Stimulated activated naive CD8-positive, alpha-beta T cell treated with anti-CD3 and anti-CD28 coated beads, Interleukin-15, amount 100 ng/mL, for 72 hours (primary cell): ENCODE measurements around the gene NUPR2.
"Not testable (repeated sequence)": the region's sequence is repeated elsewhere in the genome, so short reads cannot be mapped to it uniquely, and the experiment has no call there.

Experiments
- ATAC-seq: fragments of 150-1000 bp; cut with Tn5 transposase; 2 replicates; pipeline ENCODE4 v1.10.0; 2021; ENCODE audit warnings: mild to moderate bottlenecking, moderate library complexity
- DNase-seq, 2 donors: peaks; one replicate each; pipeline ENCODE4 v3.0.0; 2021 to 2022
- H3K27ac Mint-ChIP-seq, 2 donors: one replicate each; pipeline ENCODE4 v1.8.0; 2022; ENCODE audit warnings: mild to moderate bottlenecking in 2 of 2, mixed read lengths in 2 of 2, moderate library complexity in 2 of 2
- H3K27me3 Mint-ChIP-seq: one replicate; pipeline ENCODE4 v1.8.0; 2022; ENCODE audit warnings: mixed read lengths
- H3K4me1 Mint-ChIP-seq: one replicate; pipeline ENCODE4 v1.8.0; 2022; ENCODE audit warnings: mild to moderate bottlenecking, mixed read lengths
- H3K4me3 Mint-ChIP-seq, 2 donors: one replicate each; pipeline ENCODE4 v1.8.0; 2022; ENCODE audit warnings: mild to moderate bottlenecking in 2 of 2, mixed read lengths in 2 of 2, moderate library complexity in 1 of 2
- H3K9me3 Mint-ChIP-seq, 2 donors: one replicate each; pipeline ENCODE4 v1.8.0; 2022; ENCODE audit warnings: mixed read lengths in 2 of 2

Gene NUPR2, protein sequence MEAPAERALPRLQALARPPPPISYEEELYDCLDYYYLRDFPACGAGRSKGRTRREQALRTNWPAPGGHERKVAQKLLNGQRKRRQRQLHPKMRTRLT

DNA sequence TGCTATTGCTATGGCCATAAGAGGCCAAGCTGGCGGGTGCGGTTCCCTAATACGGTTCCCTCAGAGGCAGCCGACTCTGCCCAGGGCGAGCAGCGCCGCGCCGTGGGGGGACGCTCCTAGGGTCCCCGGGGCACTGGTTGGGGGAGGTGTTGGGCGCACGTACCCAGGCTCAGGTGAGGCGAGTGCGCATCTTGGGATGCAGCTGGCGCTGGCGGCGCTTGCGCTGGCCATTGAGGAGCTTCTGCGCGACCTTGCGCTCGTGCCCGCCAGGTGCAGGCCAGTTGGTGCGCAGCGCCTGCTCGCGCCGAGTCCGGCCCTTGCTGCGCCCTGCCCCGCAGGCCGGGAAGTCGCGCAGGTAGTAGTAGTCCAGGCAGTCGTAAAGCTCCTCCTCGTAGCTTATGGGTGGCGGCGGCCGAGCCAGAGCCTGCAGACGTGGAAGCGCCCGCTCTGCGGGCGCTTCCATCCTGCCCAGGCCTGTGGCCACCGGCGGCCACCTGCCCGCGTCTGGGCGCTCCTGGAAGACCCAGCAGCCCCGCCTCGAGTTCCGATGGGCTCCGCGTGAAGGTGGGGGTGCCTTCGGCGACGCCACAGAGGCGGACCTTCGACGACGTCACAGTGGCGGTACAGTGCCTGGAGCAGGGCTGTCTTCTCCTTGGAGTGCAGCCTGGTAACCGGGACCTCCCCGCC, at the start of gene NUPR2:
Gene NUPR2 (minus strand): TSS at position 566 of the 687 bp plus-strand sequence. CDS start 103 bp downstream, at position 463.
- peaks cover 4% of the 10 kb centered on the region for H3K4me1 Mint-ChIP-seq
- peaks cover 30% of the 10 kb centered on the region for H3K27me3 Mint-ChIP-seq
- no peak within 1 kb of the TSS for H3K27ac Mint-ChIP-seq
- H3K9me3 Mint-ChIP-seq: no peaks in the 10 kb centered on the region
- peak within 1 kb of the TSS; percentile 37 to 66 for H3K4me3 Mint-ChIP-seq
- DNase-seq: no peak
- ATAC-seq: peak; percentile 49

DNA sequence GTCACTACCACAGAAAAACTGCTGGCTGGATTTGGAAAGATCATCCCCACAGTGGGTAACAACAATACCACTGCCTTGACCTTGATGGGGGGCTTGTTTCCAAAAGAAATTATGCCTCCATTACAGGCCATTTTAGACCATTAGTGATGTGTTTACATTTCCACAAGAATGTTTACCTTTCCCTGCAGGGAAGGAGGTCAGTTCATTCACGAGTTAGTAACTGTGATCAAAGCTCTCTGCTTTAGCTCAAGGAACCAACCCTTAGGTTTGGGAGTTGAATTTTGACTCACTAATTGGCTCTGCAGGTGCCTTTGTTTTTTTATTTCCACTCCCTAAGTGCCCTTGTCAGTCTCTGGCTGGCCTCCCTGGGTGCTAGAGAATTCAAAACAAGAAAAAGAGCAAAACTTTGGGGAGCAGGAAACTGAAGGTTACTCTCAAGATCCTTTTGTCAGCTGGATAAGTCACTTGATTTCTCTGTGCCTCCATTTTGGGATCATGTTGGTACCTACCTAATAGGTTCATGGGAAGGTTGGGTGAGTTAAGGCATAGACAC, 41.1 kb upstream of the NUPR2 start:
- ATAC-seq: no peak

DNA sequence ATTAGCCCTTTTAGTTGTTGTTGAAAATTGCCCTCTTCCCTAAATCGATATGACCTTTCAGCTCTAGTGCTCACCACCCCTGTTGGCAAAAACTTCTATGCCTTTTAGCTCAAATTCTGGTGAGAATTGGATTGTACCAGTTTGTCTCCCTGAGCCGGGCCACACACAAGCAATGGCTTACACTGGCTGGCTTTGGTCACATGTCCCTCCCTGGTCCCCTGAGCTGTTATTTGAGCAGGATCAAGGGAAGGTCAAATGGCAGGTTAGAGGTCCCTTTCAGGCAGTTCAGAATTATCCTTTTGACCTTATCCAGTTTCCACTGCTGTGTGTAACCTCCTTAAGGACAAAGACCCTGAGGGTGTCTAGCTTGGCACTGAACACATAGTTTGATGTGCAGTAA, 14.8 kb upstream of the NUPR2 start:
- not testable (repeated sequence) for ATAC-seq, H3K4me3 Mint-ChIP-seq, H3K9me3 Mint-ChIP-seq, H3K27me3 Mint-ChIP-seq, H3K27ac Mint-ChIP-seq, DNase-seq, H3K4me1 Mint-ChIP-seq

More for the DNA sequence above, 41.1 kb upstream of the NUPR2 start:
- DNase-seq: no peak
- Mint-ChIP-seq H3K4me3 (no peak overlapping the region), H3K9me3 (peaks cover 18 to 30% of the 10 kb centered on the region in 2 donors), H3K27me3 (peaks cover 5% of the 10 kb centered on the region), H3K27ac (no peak overlapping the region), H3K4me1 (no peaks in the 10 kb centered on the region)

DNA sequence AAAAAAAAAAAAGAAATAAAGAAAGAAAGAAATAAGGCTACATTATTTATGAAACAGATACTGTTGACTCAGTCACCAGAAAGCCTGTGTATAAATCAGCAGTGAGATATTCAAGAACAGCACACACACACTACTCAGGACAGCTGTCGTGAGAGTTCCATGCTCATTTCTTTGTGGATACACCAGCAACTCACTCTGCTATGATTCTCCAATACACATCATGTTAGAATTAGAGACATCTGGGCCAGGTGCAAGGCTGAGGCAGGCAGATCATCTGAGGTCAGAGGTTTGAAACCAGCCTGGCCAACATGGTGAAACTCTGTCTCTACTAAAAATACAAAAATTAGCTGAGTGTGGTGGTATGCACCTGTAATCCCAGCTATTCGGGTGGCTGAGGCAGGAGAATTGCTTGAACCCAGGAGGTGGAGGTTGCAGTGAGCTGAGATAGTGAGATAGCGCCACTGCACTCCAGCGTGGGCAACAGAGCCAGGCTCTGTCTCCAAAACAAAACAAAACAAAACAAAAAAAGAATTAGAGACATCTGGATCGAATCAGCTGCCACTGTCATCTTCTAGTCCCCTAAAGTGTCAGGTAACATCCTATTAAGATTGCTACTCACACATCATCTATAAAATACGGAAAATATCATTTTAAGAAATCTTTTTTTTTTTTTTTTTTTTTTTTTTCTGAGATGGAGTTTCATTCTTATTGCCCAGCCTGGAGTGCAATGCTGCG, 11.2 kb upstream of the NUPR2 start:
- Mint-ChIP-seq H3K27ac (no peak overlapping the region), H3K27me3 (no peaks in the 10 kb centered on the region), H3K9me3 (no peaks in the 10 kb centered on the region), H3K4me3 (no peak overlapping the region), H3K4me1 (no peaks in the 10 kb centered on the region)
- DNase-seq: no peak
- no peak for ATAC-seq

DNA sequence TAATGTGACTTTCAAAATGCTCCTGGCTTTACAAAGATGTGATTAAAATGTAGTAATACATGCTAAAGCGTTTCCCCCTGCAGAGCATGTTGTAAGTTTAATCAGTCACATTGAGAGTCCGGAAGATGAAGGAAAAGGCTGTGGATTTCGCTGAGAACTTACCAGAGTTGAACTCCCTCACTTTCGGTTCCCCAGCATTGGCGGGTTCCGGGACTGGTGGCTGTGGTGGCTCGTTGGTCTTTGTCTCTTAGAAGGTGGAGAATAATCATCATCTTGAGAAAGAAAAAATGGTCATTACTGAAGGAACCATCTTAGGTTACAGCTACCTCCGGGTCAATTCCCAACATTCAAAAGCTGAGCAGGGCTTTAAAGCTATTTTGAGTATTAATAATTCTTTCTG, 9.6 kb upstream of the NUPR2 start:
- Mint-ChIP-seq H3K27ac (no peak overlapping the region), H3K9me3 (no peaks in the 10 kb centered on the region), H3K4me3 (no peak overlapping the region), H3K4me1 (no peaks in the 10 kb centered on the region), H3K27me3 (no peaks in the 10 kb centered on the region)
- DNase-seq (no peak), ATAC-seq (no peak)

DNA sequence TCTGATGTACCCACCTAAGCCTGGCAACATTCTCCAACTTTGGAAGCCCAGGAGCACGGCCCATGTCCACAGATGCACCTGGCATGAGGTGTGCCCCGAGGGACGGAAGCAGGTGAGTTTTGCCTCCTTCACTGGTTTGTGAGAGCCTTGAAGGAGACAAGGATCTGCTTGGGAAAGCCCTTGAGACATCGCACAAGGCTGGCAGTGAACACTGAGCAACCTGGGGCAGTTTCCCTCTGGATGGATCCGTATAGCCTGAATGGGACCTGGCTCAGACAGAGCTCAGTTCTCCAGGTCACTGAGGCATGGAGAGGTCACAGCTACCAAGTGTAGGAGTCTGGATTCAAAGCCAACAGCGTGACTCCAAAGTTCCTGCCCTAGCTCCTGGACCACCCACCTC, 8.8 kb upstream of the NUPR2 start:
- ATAC-seq (no peak), DNase-seq (no peak)
- Mint-ChIP-seq H3K4me3 (no peak overlapping the region), H3K27ac (no peak overlapping the region), H3K27me3 (no peaks in the 10 kb centered on the region), H3K9me3 (no peaks in the 10 kb centered on the region), H3K4me1 (no peaks in the 10 kb centered on the region)

DNA sequence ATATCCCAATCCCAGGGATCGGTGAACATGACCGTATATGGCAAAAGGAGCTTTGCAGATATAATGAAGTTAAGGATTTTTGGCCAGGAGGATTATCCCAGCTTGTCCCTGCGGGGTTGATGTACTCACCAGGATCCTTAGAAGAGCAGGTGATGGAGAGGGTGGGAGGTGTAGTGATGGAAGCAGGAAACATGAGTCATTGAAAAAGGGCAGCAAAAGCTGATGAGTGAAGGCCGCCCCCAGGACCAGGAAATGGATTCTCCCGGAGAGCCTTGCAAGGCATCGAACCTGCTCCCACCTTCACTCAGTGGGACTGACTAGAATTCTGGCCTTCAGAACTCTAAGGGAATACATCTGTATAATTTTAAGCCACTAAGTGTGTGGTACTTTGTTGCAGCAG, 5.2 kb upstream of the NUPR2 start:
- H3K4me1 Mint-ChIP-seq: no peaks in the 10 kb centered on the region
- H3K9me3 Mint-ChIP-seq: no peaks in the 10 kb centered on the region
- no peak overlapping the region for H3K27ac Mint-ChIP-seq
- DNase-seq (no peak), ATAC-seq (no peak)
- no peak overlapping the region for H3K4me3 Mint-ChIP-seq
- H3K27me3 Mint-ChIP-seq: peaks cover 18% of the 10 kb centered on the region

DNA sequence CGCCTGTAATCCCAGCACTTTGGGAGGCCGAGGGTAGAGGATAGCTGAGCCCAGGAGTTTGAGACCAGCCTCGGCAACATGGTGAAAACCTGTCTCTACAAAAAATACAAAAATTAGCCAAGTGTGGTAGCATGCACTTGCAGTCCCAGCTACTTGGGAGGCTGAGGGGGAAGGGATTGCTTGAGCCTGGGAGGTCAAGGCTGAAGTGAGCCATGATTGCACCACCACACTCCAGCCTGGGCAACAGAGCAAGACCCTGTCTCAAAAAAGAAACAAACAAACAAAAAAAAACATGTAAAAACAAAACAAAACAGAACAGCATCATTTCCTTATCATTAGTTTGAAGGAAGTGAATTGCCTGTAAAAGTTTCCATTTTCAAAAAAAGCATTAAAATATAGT, 4.0 kb downstream of the NUPR2 start:
- not testable (repeated sequence) for H3K4me3 Mint-ChIP-seq, DNase-seq, H3K9me3 Mint-ChIP-seq, H3K27ac Mint-ChIP-seq, ATAC-seq
- Mint-ChIP-seq H3K27me3 (peaks cover 19% of the 10 kb centered on the region), H3K4me1 (peaks cover 24% of the 10 kb centered on the region)

DNA sequence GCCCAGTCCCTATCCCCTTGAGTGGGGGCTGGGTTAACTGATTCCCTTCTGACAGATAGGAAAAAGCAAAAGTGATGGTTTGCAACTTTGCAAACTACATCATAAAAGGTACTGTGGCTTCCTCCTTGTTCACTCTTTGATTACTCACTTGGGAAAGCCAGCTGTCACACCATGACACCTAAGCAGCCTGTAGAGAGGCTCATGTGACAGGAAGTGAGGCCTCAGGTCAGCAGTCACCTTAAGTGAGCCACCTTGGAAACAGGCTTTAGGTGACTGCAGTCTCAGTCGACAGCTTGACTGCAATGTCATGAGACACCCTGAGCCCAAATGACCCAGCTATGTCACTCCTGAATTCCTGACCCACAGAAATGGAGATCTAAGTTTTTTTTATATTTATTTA, 5.6 kb downstream of the NUPR2 start:
- Mint-ChIP-seq H3K4me1 (peaks cover 29% of the 10 kb centered on the region), H3K27ac (no peak overlapping the region), H3K27me3 (peaks cover 3% of the 10 kb centered on the region), H3K9me3 (peaks cover 14 to 17% of the 10 kb centered on the region in 2 donors), H3K4me3 (no peak overlapping the region)
- peak; percentile 27 for ATAC-seq
- peak in 1 of 2 donors; percentile 26 for DNase-seq

DNA sequence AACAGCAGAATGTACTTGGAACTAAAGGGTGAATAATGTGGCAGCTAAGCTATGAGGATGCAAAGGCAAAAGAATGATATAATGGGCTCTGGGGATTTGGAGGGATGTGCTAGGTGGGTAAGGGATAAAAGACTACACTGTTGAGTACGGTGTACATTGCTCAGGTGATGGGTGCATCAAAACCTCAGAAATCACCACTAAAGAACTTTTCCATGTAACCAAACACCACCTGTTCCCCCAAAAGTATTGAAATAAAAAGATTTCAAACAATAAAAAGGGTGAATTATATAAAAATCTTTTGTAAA, 8.3 kb downstream of the NUPR2 start:
- peaks cover 14 to 17% of the 10 kb centered on the region in 2 donors for H3K9me3 Mint-ChIP-seq
- DNase-seq: no peak
- peaks cover 34% of the 10 kb centered on the region for H3K4me1 Mint-ChIP-seq
- peak overlapping the region in 1 of 2 donors; percentile 99 for H3K27ac Mint-ChIP-seq
- no peaks in the 10 kb centered on the region for H3K27me3 Mint-ChIP-seq
- ATAC-seq: no peak
- peak overlapping the region; percentile 95 to 98 for H3K4me3 Mint-ChIP-seq

DNA sequence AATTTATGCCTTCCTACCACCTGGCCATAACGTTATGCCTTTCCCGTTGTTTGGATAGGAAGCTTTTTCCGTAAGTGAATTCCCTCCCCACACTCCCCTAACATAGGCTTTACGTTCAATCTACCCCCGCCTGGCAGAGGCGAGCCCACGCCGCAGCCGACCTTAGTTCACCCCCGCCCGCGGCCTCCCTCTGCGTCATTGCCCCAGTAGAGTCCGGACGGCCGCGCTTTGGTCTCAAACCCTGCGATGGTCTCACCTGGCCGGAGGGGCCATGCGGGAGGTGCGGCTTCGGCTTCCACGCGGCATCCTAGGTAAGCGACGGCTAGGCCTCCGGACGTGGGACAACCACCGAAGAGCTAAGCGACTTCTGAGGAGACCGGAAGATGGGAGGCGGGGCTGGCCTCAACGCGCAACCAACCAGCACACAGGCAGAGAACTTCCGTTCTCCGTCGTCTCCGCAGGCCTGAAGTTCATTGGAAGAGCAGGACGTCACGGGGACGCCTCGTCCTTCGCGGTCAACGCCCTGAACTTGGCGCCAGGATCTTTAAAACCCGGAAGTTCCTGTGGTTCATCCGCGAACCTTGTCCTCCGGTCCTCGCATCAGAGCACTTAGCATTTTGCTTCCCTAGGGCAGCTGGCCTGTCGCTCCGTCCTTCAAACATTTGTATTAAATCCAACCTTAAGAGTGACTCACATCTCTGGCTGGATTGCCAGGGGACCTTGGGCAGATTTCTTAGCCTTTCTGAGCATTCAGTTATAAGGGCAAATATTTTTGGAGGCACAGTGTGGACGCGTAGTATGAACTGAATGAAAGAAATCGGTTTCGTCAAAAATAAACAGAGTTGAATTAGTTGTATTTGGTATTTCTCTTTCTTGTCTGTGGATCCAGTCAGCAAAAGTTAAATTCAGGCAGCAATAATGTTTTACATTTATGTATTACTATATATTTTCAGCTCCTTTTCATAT, 9.8 kb downstream of the NUPR2 start, which contains the start of gene CHCHD2:
Gene CHCHD2 (minus strand): TSS at position 369 of the 966 bp plus-strand sequence. CDS start 63 bp downstream, at position 306.
- Mint-ChIP-seq H3K9me3 (peaks cover 14 to 17% of the 10 kb centered on the region in 2 donors), H3K27ac (peak within 1 kb of the TSS; percentile 99 to 100), H3K4me3 (peak within 1 kb of the TSS; percentile 95 to 98), H3K4me1 (peaks cover 34% of the 10 kb centered on the region), H3K27me3 (no peaks in the 10 kb centered on the region)
- ATAC-seq (peak; percentile 98), DNase-seq (peak; percentile 90 to 96)

DNA sequence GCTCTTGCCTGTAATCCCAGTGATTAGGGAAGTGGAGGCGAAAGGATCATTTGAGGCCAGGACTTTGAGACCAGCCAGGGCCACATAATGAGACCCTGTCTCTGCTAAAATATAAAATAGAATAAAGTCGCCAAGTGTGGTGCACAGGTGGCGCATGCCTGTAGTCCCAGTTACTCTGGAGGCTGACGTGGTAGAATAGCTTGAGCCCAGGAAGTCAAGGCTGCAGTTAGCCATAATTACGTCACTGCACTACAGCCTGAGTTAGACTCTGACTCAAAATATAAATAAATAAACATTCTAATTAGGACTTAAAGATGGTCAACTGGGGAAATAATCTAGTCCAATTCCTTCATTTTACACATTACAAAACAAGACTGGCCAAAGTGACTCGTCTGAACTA, 10.7 kb downstream of the NUPR2 start:
- Mint-ChIP-seq H3K27ac (peak overlapping the region; percentile 99 to 100), H3K9me3 (peaks cover 14 to 17% of the 10 kb centered on the region in 2 donors), H3K4me3 (peak overlapping the region; percentile 95 to 98), H3K27me3 (no peaks in the 10 kb centered on the region), H3K4me1 (peaks cover 39% of the 10 kb centered on the region)
- ATAC-seq (no peak), DNase-seq (no peak)

DNA sequence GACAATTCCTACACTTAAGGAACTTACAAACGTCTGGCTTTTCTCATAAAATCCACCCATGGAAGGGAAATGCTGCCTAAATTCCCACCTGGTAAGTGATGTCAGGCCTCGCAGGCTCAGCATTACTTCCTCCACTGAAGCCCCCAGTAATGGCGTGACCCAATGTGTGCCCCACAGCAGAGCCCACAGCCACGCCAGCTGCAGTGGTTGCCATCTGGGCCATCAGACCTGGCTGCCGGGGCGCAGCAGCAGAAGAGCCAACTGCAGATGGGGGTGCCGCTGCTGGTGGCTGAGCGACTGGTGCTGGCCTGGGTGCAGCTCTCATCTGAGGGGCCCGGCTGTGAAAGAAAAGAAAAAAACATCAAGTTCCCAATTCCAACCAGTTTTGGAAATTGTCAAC, 12.1 kb downstream of the NUPR2 start:
- Mint-ChIP-seq H3K4me1 (peaks cover 32% of the 10 kb centered on the region), H3K4me3 (peak overlapping the region in 1 of 2 donors; percentile 26), H3K9me3 (peaks cover 14 to 17% of the 10 kb centered on the region in 2 donors)
- not testable (repeated sequence) for H3K27me3 Mint-ChIP-seq, ATAC-seq, DNase-seq, H3K27ac Mint-ChIP-seq

DNA sequence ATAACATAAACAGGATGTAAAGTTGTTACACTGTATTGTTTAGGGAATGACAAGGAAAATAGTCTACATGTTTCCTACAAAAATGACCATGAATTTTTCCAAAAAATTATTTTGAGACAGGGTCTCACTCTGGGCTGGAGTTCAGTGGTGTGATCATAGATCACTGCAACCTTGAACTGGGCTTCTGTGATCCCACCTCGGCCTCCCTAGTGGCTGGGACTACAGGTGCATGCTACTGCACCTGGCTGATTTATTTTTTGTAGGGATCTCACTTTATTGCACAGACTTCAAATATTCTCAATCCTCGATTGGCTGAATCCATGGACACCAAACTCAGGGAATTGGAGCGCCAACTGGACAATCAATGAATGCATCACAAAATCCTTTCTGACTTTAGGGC, 16.6 kb downstream of the NUPR2 start:
- H3K4me3 Mint-ChIP-seq: no peak overlapping the region
- ATAC-seq (no peak), DNase-seq (no peak)
- no peaks in the 10 kb centered on the region for H3K9me3 Mint-ChIP-seq
- no peaks in the 10 kb centered on the region for H3K27me3 Mint-ChIP-seq
- no peak overlapping the region for H3K27ac Mint-ChIP-seq
- H3K4me1 Mint-ChIP-seq: peaks cover 9% of the 10 kb centered on the region
